ENCODE results near the gene GSDMA. TPM values are rescaled to one million over a fixed set of nuclear protein-coding genes. Genes with fewer than 3 reads are reported as not detected.

GSDMA gene
- total and polyA plus RNA-seq, 10 of the 15 experiments (the other 5 are each of a cell fraction or from before 2014, with no cell fraction given) = 0.04 to 0.11 TPM; not detected in 8

GRCh38 chr17:39955726-39956225, 7.0 kb upstream of the GSDMA start:
- ChIA-PET SMC1A (ENCODE audit: uncharacterized antibody, unreplicated experiment) (interaction anchor here (1.6 to 5.3 kb wide), 3 partner anchors 16 to 24 kb away, joined by 10 to 38 read pairs (median 37); partner anchors contain the start of gene PSMD3), POLR2A (interaction anchor here (1.1 to 1.2 kb wide), 2 partner anchors 15 to 18 kb away, joined by 3 read pairs; no protein-coding TSS in a partner anchor), RAD21 (ENCODE audit: unreplicated experiment) (interaction anchor here (1.0 to 2.4 kb wide), 3 partner anchors 18 to 83 kb away, joined by 3 to 7 read pairs (median 4); partner anchors contain the start of gene PSMD3), CTCF (interaction anchor here (0.7 to 8.3 kb wide), 3 partner anchors 16 to 71 kb away, joined by 4 to 120 read pairs (median 98); partner anchors contain the start of gene PSMD3)
- WGBS (ENCODE audit: insufficient coverage, insufficient replicate concordance, low lambda C conversion rate, missing lambda C conversion rate) = 67% methylated on average over 4 of the region's 4 CpGs
- intact Hi-C loops (cut with micrococcal nuclease; ENCODE audit: unreplicated experiment) (no loop called here), in situ Hi-C loops (cut with MboI) (no loop called here)
- DNase-seq (ENCODE audit: low read depth, low spot score) (no peak), FAIRE-seq (no peak), ATAC-seq (no peak)
- no peaks in the 10 kb centered on the region for H4K20me1 ChIP-seq (ENCODE audit: control insufficient read depth, insufficient read depth)
- no peaks in the 10 kb centered on the region for H3K27me3 ChIP-seq (replicated peaks in 1 of 2; ENCODE audit: control insufficient read depth in 2 of 2, insufficient read depth in 2 of 2, low read length in 1 of 2)
- TF ChIP-seq IKZF1 (conservative IDR thresholded peaks at IDR 0.05) (no peak), CHD2 (IDR thresholded peaks at IDR 0.05; ENCODE audit: borderline replicate concordance, low read depth, low read length) (no peak), RAD51 (IDR thresholded peaks at IDR 0.05) (no peak), RB1 (IDR thresholded peaks at IDR 0.05; ENCODE audit: borderline replicate concordance) (no peak), SKIL (IDR thresholded peaks at IDR 0.05; ENCODE audit: low read depth, poor library complexity, severe bottlenecking) (no peak), RUNX3 (IDR thresholded peaks at IDR 0.05; ENCODE audit: low read length) (no peak), SUPT20H (IDR thresholded peaks at IDR 0.05; ENCODE audit: borderline replicate concordance, control insufficient read depth, low read depth, low read length) (no peak), ELK1 (IDR thresholded peaks at IDR 0.05; ENCODE audit: low read depth, low read length) (no peak), MYC (IDR thresholded peaks at IDR 0.05; ENCODE audit: insufficient read depth, insufficient read length, insufficient replicate concordance, low read length, severe bottlenecking) (no peak), ESRRA (IDR thresholded peaks at IDR 0.05; ENCODE audit: low read length) (no peak), NR2C1 (IDR thresholded peaks at IDR 0.05) (no peak), POLR2AphosphoS2 (IDR thresholded peaks at IDR 0.05; ENCODE audit: low read depth, low read length) (no peak)
- TF ChIP-seq, protein P1, sequence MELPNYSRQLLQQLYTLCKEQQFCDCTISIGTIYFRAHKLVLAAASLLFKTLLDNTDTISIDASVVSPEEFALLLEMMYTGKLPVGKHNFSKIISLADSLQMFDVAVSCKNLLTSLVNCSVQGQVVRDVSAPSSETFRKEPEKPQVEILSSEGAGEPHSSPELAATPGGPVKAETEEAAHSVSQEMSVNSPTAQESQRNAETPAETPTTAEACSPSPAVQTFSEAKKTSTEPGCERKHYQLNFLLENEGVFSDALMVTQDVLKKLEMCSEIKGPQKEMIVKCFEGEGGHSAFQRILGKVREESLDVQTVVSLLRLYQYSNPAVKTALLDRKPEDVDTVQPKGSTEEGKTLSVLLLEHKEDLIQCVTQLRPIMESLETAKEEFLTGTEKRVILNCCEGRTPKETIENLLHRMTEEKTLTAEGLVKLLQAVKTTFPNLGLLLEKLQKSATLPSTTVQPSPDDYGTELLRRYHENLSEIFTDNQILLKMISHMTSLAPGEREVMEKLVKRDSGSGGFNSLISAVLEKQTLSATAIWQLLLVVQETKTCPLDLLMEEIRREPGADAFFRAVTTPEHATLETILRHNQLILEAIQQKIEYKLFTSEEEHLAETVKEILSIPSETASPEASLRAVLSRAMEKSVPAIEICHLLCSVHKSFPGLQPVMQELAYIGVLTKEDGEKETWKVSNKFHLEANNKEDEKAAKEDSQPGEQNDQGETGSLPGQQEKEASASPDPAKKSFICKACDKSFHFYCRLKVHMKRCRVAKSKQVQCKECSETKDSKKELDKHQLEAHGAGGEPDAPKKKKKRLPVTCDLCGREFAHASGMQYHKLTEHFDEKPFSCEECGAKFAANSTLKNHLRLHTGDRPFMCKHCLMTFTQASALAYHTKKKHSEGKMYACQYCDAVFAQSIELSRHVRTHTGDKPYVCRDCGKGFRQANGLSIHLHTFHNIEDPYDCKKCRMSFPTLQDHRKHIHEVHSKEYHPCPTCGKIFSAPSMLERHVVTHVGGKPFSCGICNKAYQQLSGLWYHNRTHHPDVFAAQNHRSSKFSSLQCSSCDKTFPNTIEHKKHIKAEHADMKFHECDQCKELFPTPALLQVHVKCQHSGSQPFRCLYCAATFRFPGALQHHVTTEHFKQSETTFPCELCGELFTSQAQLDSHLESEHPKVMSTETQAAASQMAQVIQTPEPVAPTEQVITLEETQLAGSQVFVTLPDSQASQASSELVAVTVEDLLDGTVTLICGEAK (IDR thresholded peaks at IDR 0.05; ENCODE audit: borderline replicate concordance) = no peak
- peaks cover 3% of the 10 kb centered on the region for H3K4me1 ChIP-seq (ENCODE audit: control insufficient read depth, insufficient read depth, low read length)
- H3K9me3 ChIP-seq (replicated peaks; ENCODE audit: control insufficient read depth, insufficient read depth, low read length) = no peaks in the 10 kb centered on the region
- H3K9ac ChIP-seq (ENCODE audit: control insufficient read depth, insufficient read depth, low read length) = no peak overlapping the region
- BruUV-seq (replicated peaks) = no TSS peak
- H3K79me2 ChIP-seq (ENCODE audit: control insufficient read depth, insufficient read depth, low read length) = no peaks in the 10 kb centered on the region
- H3K4me2 ChIP-seq (ENCODE audit: control insufficient read depth, insufficient read depth) = no peak overlapping the region
- no peak overlapping the region for H3K27ac ChIP-seq (ENCODE audit: control insufficient read depth, insufficient read depth)
- H2AFZ ChIP-seq (ENCODE audit: control insufficient read depth, low read depth, low read length) = no peak overlapping the region
- no peak overlapping the region for H3K4me3 ChIP-seq
- H3K36me3 ChIP-seq (ENCODE audit: control insufficient read depth in 2 of 2, insufficient read depth in 2 of 2, low read length in 1 of 2) = no peaks in the 10 kb centered on the region

Data from GM12878 (cell line).